IMR-90 (cell line): ENCODE data around the gene RPS6KA3. TPM values are rescaled to one million over a fixed set of nuclear protein-coding genes. Genes with fewer than 3 reads are reported as not detected.

Source experiments
- ATAC-seq: fragments of 200-7000 bp; cut with Tn5 transposase; 2 replicates; pipeline ENCODE4 v1.9.1; 2020; ENCODE audit warnings: low read depth, mild to moderate bottlenecking, moderate library complexity
- BruUV-seq: library from RNA; stranded (reverse); fragments of 400-500 nt; replicated peaks from 2 replicates; lab custom pipeline; 2021; lab: Mats Ljungman, UMichigan
- CTCF ChIA-PET: fragments of 300-600 bp; formaldehyde crosslinking; extraction: SDS; loops from one replicate; lab custom pipeline; 2021; ENCODE audit warnings: antibody characterized with exemption; lab: Yijun Ruan, JAX
- POLR2A ChIA-PET: fragments of 300-600 bp; sonication (Branson Sonifier 250); formaldehyde crosslinking; loops from one replicate; lab custom pipeline; 2022; ENCODE audit warnings: antibody characterized with exemption; ENCODE audit not compliant: unreplicated experiment; lab: Charles Lee
- DNase-seq: peaks from one replicate; pipeline ENCODE4 v3.0.0; 2013
- H2AFZ ChIP-seq: replicated peaks from 2 replicates; pipeline ENCODE3; 2013; ENCODE audit warnings: low read length, mild to moderate bottlenecking; ENCODE audit not compliant: poor library complexity
- H2AK5ac ChIP-seq: 2 replicates; pipeline ENCODE4 v1.6.1; 2013; ENCODE audit warnings: low read depth, low read length, inconsistent platforms
- H2AK9ac ChIP-seq: replicated peaks from 2 replicates; pipeline ENCODE3; 2013; ENCODE audit warnings: mild to moderate bottlenecking, low read depth, low read length, moderate library complexity; ENCODE audit not compliant: poor library complexity
- H2BK120ac ChIP-seq: 2 replicates; pipeline ENCODE4 v1.6.1; 2013; ENCODE audit warnings: low read depth, low read length, inconsistent platforms
- H2BK15ac ChIP-seq: 3 replicates; pipeline ENCODE4 v1.6.1; 2013; ENCODE audit warnings: low read depth, low read length, inconsistent platforms
- H2BK20ac ChIP-seq: 2 replicates; pipeline ENCODE4 v1.6.1; 2013; ENCODE audit warnings: low read depth, mild to moderate bottlenecking, inconsistent platforms, low read length, moderate library complexity
- H2BK5ac ChIP-seq: 2 replicates; pipeline ENCODE4 v1.6.1; 2013; ENCODE audit warnings: mild to moderate bottlenecking, low read depth, low read length, inconsistent platforms; ENCODE audit not compliant: poor library complexity, severe bottlenecking
- H3K14ac ChIP-seq: replicated peaks from 2 replicates; pipeline ENCODE4 v1.6.1; 2013; ENCODE audit warnings: low read depth, low read length, inconsistent platforms
- H3K18ac ChIP-seq: 2 replicates; pipeline ENCODE4 v1.6.1; 2013; ENCODE audit warnings: low read depth, low read length, control low read depth
- H3K23ac ChIP-seq: 2 replicates; pipeline ENCODE4 v1.6.1; 2013; ENCODE audit warnings: low read depth, low read length, inconsistent platforms
- H3K27ac ChIP-seq: 2 replicates; pipeline ENCODE4 v1.5.1; 2013; ENCODE audit warnings: mild to moderate bottlenecking, control low read depth, low read length; ENCODE audit not compliant: insufficient read depth
- H3K27me3 ChIP-seq: 2 replicates; pipeline ENCODE4 v1.6.1; 2013; ENCODE audit warnings: low read length; ENCODE audit not compliant: control insufficient read depth, insufficient read depth
- H3K36me3 ChIP-seq: 2 replicates; pipeline ENCODE4 v1.6.1; 2013; ENCODE audit warnings: low read length, mixed read lengths; ENCODE audit not compliant: control insufficient read depth, insufficient read depth
- H3K4ac ChIP-seq: 2 replicates; pipeline ENCODE4 v1.6.1; 2013; ENCODE audit warnings: low read depth, low read length, inconsistent platforms
- H3K4me1 ChIP-seq: 2 replicates; pipeline ENCODE4 v1.6.1; 2013; ENCODE audit warnings: low read length, mixed read lengths; ENCODE audit not compliant: control insufficient read depth, insufficient read depth
- H3K4me2 ChIP-seq: 2 replicates; pipeline ENCODE4 v1.6.1; 2013; ENCODE audit warnings: low read depth, mild to moderate bottlenecking, control low read depth, low read length, moderate library complexity
- H3K4me3 ChIP-seq: 2 replicates; pipeline ENCODE4 v1.5.1; 2013; ENCODE audit warnings: low read depth, mild to moderate bottlenecking, control low read depth, low read length, moderate library complexity; ENCODE audit not compliant: insufficient read depth
- H3K56ac ChIP-seq: 2 replicates; pipeline ENCODE4 v1.6.1; 2013; ENCODE audit warnings: low read length, inconsistent platforms; ENCODE audit not compliant: insufficient read depth; ENCODE audit errors: extremely low read depth
- H3K79me1 ChIP-seq, 2 experiments: 2 replicates each; pipeline ENCODE4 v1.6.1; 2013; ENCODE audit warnings: low read length in 2 of 2, inconsistent platforms in 1 of 2, low read depth in 1 of 2
- H3K9ac ChIP-seq: 2 replicates; pipeline ENCODE4 v1.6.1; 2013; ENCODE audit warnings: low read depth, low read length, control low read depth
- H3K9me1 ChIP-seq: 2 replicates; pipeline ENCODE4 v1.6.1; 2013; ENCODE audit warnings: low read length, inconsistent platforms; ENCODE audit not compliant: insufficient read depth
- H3K9me3 ChIP-seq: 2 replicates; pipeline ENCODE4 v1.6.1; 2013; ENCODE audit warnings: low read length; ENCODE audit not compliant: control insufficient read depth, insufficient read depth
- H4K20me1 ChIP-seq: 2 replicates; pipeline ENCODE4 v1.6.1; 2013; ENCODE audit warnings: low read length, inconsistent platforms; ENCODE audit not compliant: insufficient read depth
- H4K5ac ChIP-seq: 2 replicates; pipeline ENCODE4 v1.6.1; 2013; ENCODE audit warnings: mild to moderate bottlenecking, low read depth, low read length, control low read depth
- H4K8ac ChIP-seq, 2 experiments: 2 replicates each; pipeline ENCODE4 v1.6.1; 2013; ENCODE audit warnings: low read depth in 2 of 2, low read length in 2 of 2, control low read depth in 1 of 2, inconsistent platforms in 1 of 2
- H4K91ac ChIP-seq: 2 replicates; pipeline ENCODE4 v1.6.1; 2013; ENCODE audit warnings: low read depth, low read length, inconsistent platforms; ENCODE audit not compliant: insufficient read depth
- CHD1 ChIP-seq: IDR thresholded peaks from 2 replicates; pipeline ENCODE4 v1.6.1; 2012; ENCODE audit warnings: low read depth, low read length, improper control_type of control experiment
- ELK1 ChIP-seq: fragments of 150-350 bp; IDR thresholded peaks from 2 replicates; pipeline ENCODE4 v1.6.1; 2016; ENCODE audit warnings: low read depth, mild to moderate bottlenecking, low read length, moderate library complexity, borderline replicate concordance
- MAFK ChIP-seq: IDR thresholded peaks from 2 replicates; pipeline ENCODE4 v1.6.1; 2012; ENCODE audit warnings: low read depth, low read length, improper control_type of control experiment
- SMC3 ChIP-seq: fragments of 150-350 bp; IDR thresholded peaks from 2 replicates; pipeline ENCODE4 v1.6.1; 2016; ENCODE audit warnings: low read depth, mild to moderate bottlenecking, antibody characterized with exemption, low read length, moderate library complexity
- dilution Hi-C: fragments of 300-500 bp; cut with HindIII; formaldehyde crosslinking; loops from one replicate; pipeline ENCODE4 v1.14.3; 2018; ENCODE audit warnings: low sequenced_read_pairs; ENCODE audit not compliant: unreplicated experiment
- in situ Hi-C: fragments of 300-500 bp; cut with MboI; formaldehyde crosslinking; loops from 3 replicates; pipeline ENCODE4 v1.14.3; 2019; ENCODE audit warnings: low sequenced_read_pairs, inconsistent platforms, mixed read lengths
- intact Hi-C: fragments of 100-400 bp; cut with micrococcal nuclease; formaldehyde crosslinking; loops from 2 replicates; pipeline ENCODE4 v1.10.0; 2022
- polyA plus RNA-seq, 3 experiments: library from polyadenylated mRNA; depleted of rRNA; stranded (reverse); fragments of >200 nt; gene quantifications; 2 replicates each; pipeline ENCODE4 v1.2.3, GENCODE V29; 2012; ENCODE audit warnings: low replicate concordance in 1 of 3
- total RNA-seq: library from RNA; depleted of rRNA; stranded (reverse); fragments of >200 nt; gene quantifications from 2 replicates; pipeline ENCODE4 v1.2.3, GENCODE V29; 2012
- TF ChIP-seq, protein P1 (sequence below): conservative IDR thresholded peaks from 2 replicates; pipeline ENCODE4 v1.5.1; 2012; ENCODE audit warnings: mild to moderate bottlenecking, low read depth, low read length, improper control_type of control experiment

Gene RPS6KA3
- total and polyA plus RNA-seq, 2 of the 4 experiments (the other 2 are of a cell fraction), result 20.8 to 43.9 TPM

- H3K4me1 ChIP-seq, result 0 out of 2 replicates have a peak, but pooled peaks cover 2% of the 10 kb centered on the region
- TF ChIP-seq, protein P1, sequence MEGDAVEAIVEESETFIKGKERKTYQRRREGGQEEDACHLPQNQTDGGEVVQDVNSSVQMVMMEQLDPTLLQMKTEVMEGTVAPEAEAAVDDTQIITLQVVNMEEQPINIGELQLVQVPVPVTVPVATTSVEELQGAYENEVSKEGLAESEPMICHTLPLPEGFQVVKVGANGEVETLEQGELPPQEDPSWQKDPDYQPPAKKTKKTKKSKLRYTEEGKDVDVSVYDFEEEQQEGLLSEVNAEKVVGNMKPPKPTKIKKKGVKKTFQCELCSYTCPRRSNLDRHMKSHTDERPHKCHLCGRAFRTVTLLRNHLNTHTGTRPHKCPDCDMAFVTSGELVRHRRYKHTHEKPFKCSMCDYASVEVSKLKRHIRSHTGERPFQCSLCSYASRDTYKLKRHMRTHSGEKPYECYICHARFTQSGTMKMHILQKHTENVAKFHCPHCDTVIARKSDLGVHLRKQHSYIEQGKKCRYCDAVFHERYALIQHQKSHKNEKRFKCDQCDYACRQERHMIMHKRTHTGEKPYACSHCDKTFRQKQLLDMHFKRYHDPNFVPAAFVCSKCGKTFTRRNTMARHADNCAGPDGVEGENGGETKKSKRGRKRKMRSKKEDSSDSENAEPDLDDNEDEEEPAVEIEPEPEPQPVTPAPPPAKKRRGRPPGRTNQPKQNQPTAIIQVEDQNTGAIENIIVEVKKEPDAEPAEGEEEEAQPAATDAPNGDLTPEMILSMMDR, result no peak
- TF ChIP-seq MAFK (no peak), CHD1 (no peak), SMC3 (no peak), ELK1 (no peak)
- H2BK5ac ChIP-seq, result no peak overlapping the region
- DNase-seq (no peak), ATAC-seq (no peak)
- H4K20me1 ChIP-seq, result no peaks in the 10 kb centered on the region
- no peak overlapping the region for H2BK15ac ChIP-seq
- no peak overlapping the region for H2AK5ac ChIP-seq
- no peak overlapping the region for H2BK120ac ChIP-seq
- H3K79me1 ChIP-seq, result peaks cover 0 to 12% of the 10 kb centered on the region in 2 experiments; a peak in 2 of 4 replicates
- H3K4ac ChIP-seq, result no peak overlapping the region
- H4K5ac ChIP-seq, result no peak overlapping the region
- in situ Hi-C loops (no loop called here), dilution Hi-C loops (no loop called here), intact Hi-C loops (no loop called here)
- H4K91ac ChIP-seq, result no peak overlapping the region
- H3K4me3 ChIP-seq, result no peak overlapping the region
- POLR2A ChIA-PET, result no interaction called here
- no TSS peak for BruUV-seq
- no peak overlapping the region for H3K56ac ChIP-seq
- 0 out of 2 replicates have a peak, but pooled peaks cover 2% of the 10 kb centered on the region for H3K36me3 ChIP-seq
- no peak overlapping the region for H2AK9ac ChIP-seq
- no peak overlapping the region for H3K27ac ChIP-seq
- H3K9me1 ChIP-seq, result no peaks in the 10 kb centered on the region
- no peak overlapping the region for H3K14ac ChIP-seq
- CTCF ChIA-PET, result no interaction called here
- H2BK20ac ChIP-seq, result no peak overlapping the region
- H3K9me3 ChIP-seq, result no peaks in the 10 kb centered on the region
- no peak overlapping the region for H4K8ac ChIP-seq
- H3K4me2 ChIP-seq, result no peak overlapping the region
- H3K23ac ChIP-seq, result no peak overlapping the region
- no peak overlapping the region for H2AFZ ChIP-seq
- H3K27me3 ChIP-seq, result no peaks in the 10 kb centered on the region
- H3K9ac ChIP-seq, result no peak overlapping the region
- no peak overlapping the region for H3K18ac ChIP-seq
Measured at GRCh38 chrX:20215565-20215964, 51.1 kb downstream of the RPS6KA3 start.
